SU-DHL-6 (cell line): ENCODE data around the gene HNRNPD.

Experiments used
- CTCF ChIP-seq: fragments of 200-600 bp; sonication (generic); IDR thresholded peaks from one replicate; pipeline ENCODE4 v1.5.1; 2017; ENCODE audit warnings: antibody characterized with exemption, mild to moderate bottlenecking, low read length, moderate library complexity; ENCODE audit not compliant: insufficient read depth, poor library complexity, severe bottlenecking
- EZH2phosphoT487 ChIP-seq: fragments of 200-600 bp; sonication (generic), shearing (Covaris generic); conservative IDR thresholded peaks from 2 replicates; pipeline ENCODE4 v1.6.1; 2018; ENCODE audit warnings: mild to moderate bottlenecking, antibody characterized with exemption, low read length, moderate library complexity, mixed read lengths

DNA sequence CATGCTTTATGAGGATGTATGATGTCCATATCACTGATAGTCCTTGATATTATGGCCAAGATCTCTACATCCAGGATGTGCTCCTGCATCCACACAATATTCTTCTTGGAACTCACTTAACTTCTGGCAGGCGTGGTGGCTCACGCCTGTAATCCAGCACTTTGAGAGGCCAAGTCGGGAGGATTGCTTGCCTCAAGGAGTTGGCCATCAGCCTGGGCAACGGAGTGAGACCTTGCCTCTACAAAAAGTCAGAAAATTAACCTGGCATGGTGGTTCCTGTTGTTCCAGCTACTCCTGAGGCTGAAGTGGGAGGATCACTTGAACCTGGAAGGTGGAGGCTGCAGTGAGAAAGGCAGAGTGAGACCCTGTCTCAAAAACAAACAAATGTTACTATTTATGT is 2.3 kb upstream of the HNRNPD start:
- TF ChIP-seq CTCF (no peak), EZH2phosphoT487 (no peak)
